Left ventricle myocardium superior (tissue), 1 donor: ENCODE data around the gene SLC16A14. TPM values are rescaled to one million over a fixed set of nuclear protein-coding genes. Genes with fewer than 3 reads are reported as not detected.

Source experiments
- total RNA-seq: library from RNA; stranded (reverse); fragmentation: NEBNext Ultra II Directional; extraction: Animal tissue kit (Norgen Biotek cat#: 25700); gene quantifications from one replicate; pipeline ENCODE4 v1.2.1, GENCODE V29; 2021
- donor health status: DM: no; HTN: yes; CAD: no; lungs with severe emphysema.

Gene SLC16A14
- total RNA-seq, 1 donor from 2014 or later, result 4.0 TPM

Other genes with a start within 250 kb of the SLC16A14 start
- gene TRIP12, start 146.9 kb downstream of the SLC16A14 start, total RNA-seq, result 194 TPM
- gene FBXO36, start 146.4 kb downstream of the SLC16A14 start, total RNA-seq, result 0.55 TPM
- 10.6 TPM for gene SP110, start 151.1 kb upstream of the SLC16A14 start, total RNA-seq
- 0.47 TPM for gene SP140, start 156.8 kb upstream of the SLC16A14 start, total RNA-seq